NCI-H69 (cell line): ENCODE data around the gene TRIO.

ENCODE experiments used
- DNase-seq: peaks from one replicate; lab custom pipeline; 2025; lab: John Stamatoyannopoulos, UW

TRIO gene

DNA sequence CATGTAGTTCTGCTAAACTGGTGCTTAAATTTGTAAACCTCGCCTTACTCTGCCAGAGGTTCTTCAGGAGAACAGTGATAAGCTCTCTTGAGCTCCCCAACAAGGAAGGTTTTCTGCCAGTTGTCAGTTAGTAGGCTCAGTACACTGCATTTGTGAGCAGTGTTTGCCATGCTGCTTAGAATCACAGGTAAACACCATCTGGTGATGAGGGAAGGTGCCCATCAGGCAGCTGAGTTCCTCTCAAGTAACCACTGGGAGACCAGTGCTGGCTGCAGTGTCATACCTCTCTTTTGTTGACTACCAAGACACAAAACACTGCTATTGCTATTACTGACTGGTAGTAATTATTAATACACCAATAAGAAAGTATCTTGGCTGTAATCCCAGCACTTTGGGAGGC is 252.3 kb downstream of the TRIO start:
- peak; percentile 56 for DNase-seq

DNA sequence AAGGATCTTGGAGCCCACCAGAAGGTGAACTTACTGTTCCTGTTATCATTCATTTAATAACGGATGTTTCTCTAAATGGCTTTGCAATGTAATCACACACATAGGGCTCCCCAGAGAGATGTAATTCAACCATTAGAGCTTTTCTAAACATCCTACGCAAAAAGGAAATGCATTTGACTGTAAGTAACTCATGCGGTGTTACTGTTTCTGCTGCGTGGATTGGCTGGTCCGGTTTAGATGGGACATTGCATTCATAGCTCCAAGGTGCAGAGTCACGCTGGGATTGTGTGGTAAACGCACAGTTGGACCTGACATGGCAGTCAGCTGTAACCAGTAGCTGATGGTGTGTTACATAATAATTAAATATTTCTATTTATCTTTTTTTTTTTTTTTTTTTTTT is 252.9 kb downstream of the TRIO start:
- no peak for DNase-seq

GRCh38 chr5:14396737-14397136 is 253.6 kb downstream of the TRIO start:
- no peak for DNase-seq

- DNase-seq = no peak
Observed at GRCh38 chr5:14397717-14398116, 254.6 kb downstream of the TRIO start.

DNA sequence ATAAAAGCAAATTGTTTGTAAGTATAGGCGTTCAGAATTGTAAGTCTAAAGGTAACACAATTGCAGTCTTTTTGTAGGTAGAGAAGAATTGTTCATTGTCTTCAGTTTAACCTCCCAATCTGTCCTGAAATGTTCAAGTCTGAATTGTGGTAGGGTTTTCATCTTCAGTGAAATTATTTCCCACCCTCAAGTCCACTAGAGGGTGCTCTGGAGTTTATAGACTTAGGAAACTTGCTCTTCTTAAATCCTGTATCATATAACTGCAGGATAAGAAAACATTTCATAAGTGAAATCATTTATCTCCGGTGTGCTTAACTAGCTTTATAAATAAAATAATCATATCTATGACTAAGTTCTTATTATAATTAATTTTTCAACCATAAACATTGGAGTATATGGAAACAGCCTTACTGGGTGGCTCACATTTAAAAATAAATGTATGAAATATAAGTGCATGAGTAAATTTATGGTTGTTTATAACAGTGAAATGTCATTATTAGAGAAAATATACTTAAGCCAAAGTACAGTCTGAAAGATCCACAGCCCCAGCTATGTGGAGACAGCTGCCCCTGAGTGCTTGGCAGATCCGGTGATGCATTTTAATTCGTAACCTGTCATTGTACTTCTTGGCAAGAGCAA is 256.0 kb downstream of the TRIO start:
- peak; percentile 75 for DNase-seq

DNA sequence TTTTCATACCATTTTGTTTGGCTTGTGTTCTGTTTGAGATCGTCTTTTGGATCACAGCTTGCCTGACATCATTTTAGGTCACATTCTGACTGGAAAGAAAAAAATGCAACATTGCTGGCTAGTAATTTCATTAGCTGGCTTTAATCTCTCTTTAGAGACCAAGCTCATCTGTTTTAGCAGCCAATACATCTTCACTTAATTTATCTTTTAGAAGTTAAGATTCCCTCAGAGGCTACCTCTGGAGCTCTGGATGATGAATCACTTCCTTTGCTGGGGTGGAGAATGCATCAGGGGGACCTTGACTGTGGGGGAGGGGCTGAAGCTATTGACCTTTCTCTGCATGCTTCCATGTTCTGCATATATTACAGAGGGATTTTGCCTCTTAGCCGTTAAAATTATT is 256.9 kb downstream of the TRIO start:
- no peak for DNase-seq

DNA sequence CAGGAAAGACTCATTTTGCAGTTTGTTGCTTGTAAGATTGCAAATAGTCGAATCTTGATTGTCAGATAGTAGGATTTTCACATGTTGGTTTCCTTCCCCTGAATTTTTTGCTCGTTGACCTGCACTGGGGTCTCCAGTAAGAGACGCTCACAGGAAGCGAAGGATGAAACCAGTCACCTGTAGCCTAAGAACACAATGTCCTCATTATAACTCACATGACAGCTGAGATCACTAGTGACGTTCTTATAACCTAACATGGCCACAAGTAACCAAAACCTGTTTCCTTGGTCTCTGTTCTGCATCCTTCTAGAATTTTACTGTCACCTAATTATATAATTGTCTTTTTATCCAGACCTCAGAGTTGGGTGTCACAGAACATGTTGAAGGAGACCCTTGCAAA is 257.5 kb downstream of the TRIO start:
- no peak for DNase-seq

GRCh38 chr5:14401639-14402038 is 258.5 kb downstream of the TRIO start:
- DNase-seq = no peak

DNA sequence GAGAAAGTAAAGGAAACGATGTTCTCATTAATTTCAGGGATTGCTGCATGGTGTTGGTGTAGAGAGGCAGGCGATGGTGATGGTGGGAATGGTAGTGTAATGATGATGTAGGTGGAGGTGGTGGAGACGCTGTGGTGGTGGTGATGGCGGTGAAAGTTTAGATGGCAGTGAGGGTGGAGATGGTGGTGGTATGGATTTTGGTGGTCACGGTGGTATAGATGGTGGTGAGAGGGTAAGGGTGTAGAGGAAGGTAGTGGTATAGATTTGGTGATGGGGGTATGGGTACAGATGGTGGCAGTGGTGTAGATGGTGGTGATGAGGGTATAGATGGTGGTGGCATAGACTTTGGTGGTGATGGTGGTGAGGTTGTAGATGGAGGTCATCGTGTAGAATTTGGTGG is 259.3 kb downstream of the TRIO start:
- DNase-seq = no peak

GRCh38 chr5:14404780-14405179 is 261.6 kb downstream of the TRIO start:
- no peak for DNase-seq

- DNase-seq = peak; percentile 31
Observed at GRCh38 chr5:14405267-14405666, 262.1 kb downstream of the TRIO start.

GRCh38 chr5:14405706-14406553 is 262.8 kb downstream of the TRIO start:
- DNase-seq = no peak

DNA sequence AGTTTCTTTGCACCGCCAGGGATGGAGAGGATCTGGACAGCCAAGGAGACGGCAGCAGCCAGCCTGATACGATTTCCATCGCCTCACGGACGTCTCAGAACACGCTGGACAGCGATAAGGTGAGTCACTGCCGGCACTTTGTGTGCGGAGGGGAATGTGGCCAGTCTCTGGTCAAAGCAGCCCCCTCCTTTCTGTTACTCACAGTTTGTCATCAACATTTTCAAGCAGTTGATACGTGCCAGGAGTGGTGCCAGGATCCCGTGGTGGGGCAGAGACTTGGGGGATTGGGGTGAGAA is 263.4 kb downstream of the TRIO start:
- no peak for DNase-seq

DNA sequence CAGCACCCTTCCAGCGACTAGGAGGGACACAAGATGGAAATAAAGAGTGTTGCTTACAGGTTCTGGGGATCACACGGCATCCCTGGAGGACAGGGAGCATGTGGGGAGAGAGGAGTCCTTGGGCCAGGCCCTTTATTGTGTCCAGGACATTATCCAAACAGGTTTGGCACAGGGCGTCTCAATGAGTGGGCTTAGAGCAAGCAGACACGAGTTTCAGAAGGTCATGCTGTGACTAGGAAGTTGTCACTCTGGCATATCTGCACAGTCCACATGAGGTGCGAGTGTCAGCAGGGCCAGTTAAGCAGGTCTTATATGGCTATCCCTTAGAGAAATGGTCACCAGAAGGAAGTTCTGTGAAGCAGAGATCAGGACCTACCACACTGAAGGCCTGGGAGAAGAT is 263.9 kb downstream of the TRIO start:
- DNase-seq = no peak

- no peak for DNase-seq
Observed at GRCh38 chr5:14407746-14408175, 264.6 kb downstream of the TRIO start.

- DNase-seq = no peak
Observed at GRCh38 chr5:14408969-14409586, 265.9 kb downstream of the TRIO start.

- no peak for DNase-seq
Observed at GRCh38 chr5:14410068-14410393, 266.9 kb downstream of the TRIO start.

DNA sequence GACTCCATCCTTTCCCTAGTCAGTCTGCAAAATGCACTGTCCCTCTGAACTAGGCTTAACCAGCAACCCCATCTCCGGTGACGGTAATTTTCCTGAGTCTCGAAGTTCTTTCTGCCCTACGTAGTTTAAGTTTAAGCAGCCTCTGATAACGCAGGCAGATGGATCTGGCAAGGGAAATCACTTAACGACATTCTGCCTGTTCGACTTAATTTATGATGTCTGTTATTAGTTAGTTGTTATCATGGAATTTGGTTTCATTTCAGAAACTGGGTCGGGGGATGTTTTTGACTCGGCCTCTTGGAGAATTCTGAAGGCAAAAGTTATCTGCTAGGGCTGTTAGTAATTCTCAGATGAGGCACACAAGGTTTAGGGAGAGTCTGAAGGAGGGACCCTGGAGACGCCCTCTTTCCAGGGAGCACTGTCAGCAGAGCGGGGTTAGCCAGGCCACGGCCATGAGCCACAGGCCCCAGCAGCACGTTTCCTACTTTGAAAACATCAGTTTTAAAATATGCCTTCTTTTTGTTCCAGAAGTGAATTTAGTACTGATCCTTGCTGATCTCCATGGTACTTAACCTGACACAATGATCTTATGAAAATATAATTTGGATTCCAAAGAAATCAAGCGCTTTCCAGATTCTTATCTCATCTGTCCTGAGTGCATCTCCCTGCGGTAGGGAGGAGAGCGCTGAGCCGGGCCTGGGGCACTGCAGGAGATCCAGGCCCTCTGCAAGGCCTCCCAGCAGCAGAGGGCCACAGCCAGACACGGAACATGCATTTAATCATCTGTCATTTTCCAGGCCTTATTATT is 267.5 kb downstream of the TRIO start:
- no peak for DNase-seq

GRCh38 chr5:14411216-14411615 is 268.1 kb downstream of the TRIO start:
- no peak for DNase-seq

DNA sequence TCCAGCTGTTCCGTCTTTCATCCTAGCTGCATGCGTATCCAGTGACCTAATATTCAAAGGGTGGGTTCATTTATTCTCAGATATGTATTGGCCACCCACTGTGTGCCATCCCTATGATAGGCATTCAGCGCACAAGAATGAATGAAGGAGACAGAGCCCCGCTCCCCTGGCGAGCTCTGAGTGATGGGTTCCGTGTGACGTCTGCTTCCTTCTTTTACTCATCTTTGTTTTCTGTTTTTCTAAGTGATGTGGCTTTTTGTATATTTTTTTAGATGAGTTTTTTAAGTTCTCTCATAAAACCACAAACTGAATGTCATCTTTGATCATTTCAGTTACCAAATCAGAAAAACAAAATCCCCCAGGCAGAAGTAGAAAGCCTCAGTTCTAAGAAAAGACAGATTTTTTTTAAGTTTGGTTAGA is 270.2 kb downstream of the TRIO start:
- DNase-seq = no peak

DNA sequence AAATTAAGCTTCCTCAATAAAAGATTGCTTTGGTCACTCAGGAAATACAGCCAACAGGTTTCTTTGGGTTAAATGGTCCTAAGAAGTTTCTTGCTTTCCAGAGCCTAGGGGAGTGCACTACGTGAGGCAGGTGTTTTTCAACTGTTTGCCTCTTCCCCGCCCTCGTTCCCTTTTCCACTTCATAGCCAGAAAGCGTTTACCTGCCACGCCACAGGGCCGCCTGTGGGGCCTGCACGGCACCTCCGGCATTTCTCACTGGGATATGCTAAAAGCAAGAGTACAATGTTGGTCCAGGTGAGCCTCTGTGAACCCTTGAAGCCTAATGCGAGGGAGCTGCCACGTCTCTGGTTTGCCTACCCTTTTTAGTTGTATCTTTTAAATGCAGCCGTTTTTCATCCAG is 270.9 kb downstream of the TRIO start:
- no peak for DNase-seq

- no peak for DNase-seq
Observed at GRCh38 chr5:14414656-14415023, 271.5 kb downstream of the TRIO start.
